OCI-LY3 (cell line): Measurements from ENCODE around the gene MAGEA8.

Experiments used
- H2AFZ ChIP-seq: fragments of 200-600, 300-600 bp; shearing (Covaris generic); 2 replicates; pipeline ENCODE4 v1.6.0; 2014; ENCODE audit warnings: antibody characterized with exemption, low read depth, low read length
- H3K27ac ChIP-seq: fragments of 200-600, 300-600 bp; sonication (generic); 2 replicates; pipeline ENCODE4 v1.5.1; 2014; ENCODE audit warnings: mild to moderate bottlenecking, low read length, moderate library complexity, mixed read lengths
- H3K27me3 ChIP-seq: fragments of 200-600, 300-600 bp; sonication (generic); 2 replicates; pipeline ENCODE4 v1.6.1; 2014; ENCODE audit warnings: low read depth, low read length, mixed read lengths
- H3K36me3 ChIP-seq: fragments of 200-600, 300-600 bp; sonication (generic); replicated peaks from 2 replicates; pipeline ENCODE3; 2014; ENCODE audit warnings: low read depth, low read length, mixed read lengths
- H3K4me1 ChIP-seq: fragments of 300-600, 200-600 bp; sonication (generic); 2 replicates; pipeline ENCODE4 v1.6.1; 2014; ENCODE audit warnings: low read length, mixed read lengths
- H3K4me2 ChIP-seq: fragments of 200-600, 300-600 bp; sonication (generic); 2 replicates; pipeline ENCODE4 v1.6.1; 2014; ENCODE audit warnings: low read length, mixed read lengths
- H3K4me3 ChIP-seq: fragments of 300-600, 200-600 bp; sonication (generic); 2 replicates; pipeline ENCODE4 v1.5.1; 2014; ENCODE audit warnings: antibody characterized with exemption, mild to moderate bottlenecking, low read length, moderate library complexity
- H3K79me2 ChIP-seq: fragments of 300-600, 200-600 bp; shearing (Covaris generic); 2 replicates; pipeline ENCODE4 v1.6.1; 2014; ENCODE audit warnings: mild to moderate bottlenecking, low read length, mixed read lengths
- H3K9ac ChIP-seq: fragments of 300-600, 200-600 bp; shearing (Covaris generic); 2 replicates; pipeline ENCODE4 v1.6.0; 2014; ENCODE audit warnings: mild to moderate bottlenecking, low read length, moderate library complexity
- H3K9me3 ChIP-seq: fragments of 200-600, 300-600 bp; shearing (Covaris generic); 2 replicates; pipeline ENCODE4 v1.6.1; 2014; ENCODE audit warnings: low read length, mixed read lengths; ENCODE audit not compliant: insufficient read depth
- H4K20me1 ChIP-seq: fragments of 200-600, 300-600 bp; sonication (generic); 2 replicates; pipeline ENCODE4 v1.6.1; 2016; ENCODE audit warnings: low read length, mixed read lengths; ENCODE audit not compliant: insufficient read depth
- EZH2phosphoT487 ChIP-seq: fragments of 200-600 bp; shearing (Covaris generic); IDR thresholded peaks from 2 replicates; pipeline ENCODE4 v1.6.1; 2018; ENCODE audit warnings: antibody characterized with exemption, mixed run types, low read depth
- TF ChIP-seq, protein P1 (sequence below): fragments of 200-600, 300-600 bp; sonication (generic); IDR thresholded peaks from 2 replicates; pipeline ENCODE4 v1.5.1; 2014; ENCODE audit warnings: antibody characterized with exemption, low read length, low read depth

The MAGEA8 gene

DNA sequence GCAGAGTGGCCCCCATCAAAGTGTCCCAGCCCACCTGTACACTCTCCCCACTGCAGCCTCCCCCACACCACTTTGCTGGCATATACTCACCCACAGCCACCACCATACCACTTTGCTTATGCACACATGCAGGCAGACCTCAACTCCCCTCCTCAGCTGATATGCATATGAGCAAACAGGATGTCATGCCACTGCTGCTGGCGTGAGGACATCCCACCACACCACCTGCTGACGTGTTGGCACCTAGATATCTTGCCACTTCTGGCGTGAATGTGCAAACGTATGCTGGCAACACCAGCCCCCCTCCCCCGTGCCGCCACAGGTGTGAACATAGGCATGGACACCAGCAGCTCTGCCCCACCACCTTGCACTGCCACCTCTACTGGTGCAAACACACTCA, 22.4 kb upstream of the MAGEA8 start:
- Histone ChIP-seq H3K4me2 (no peak overlapping the region), H3K27me3 (no peaks in the 10 kb centered on the region), H4K20me1 (no peaks in the 10 kb centered on the region), H3K9me3 (no peaks in the 10 kb centered on the region), H3K9ac (no peak overlapping the region), H3K27ac (no peak overlapping the region), H3K4me1 (no peaks in the 10 kb centered on the region), H3K4me3 (no peak overlapping the region), H2AFZ (no peak overlapping the region), H3K36me3 (no peaks in the 10 kb centered on the region), H3K79me2 (no peaks in the 10 kb centered on the region)
- TF ChIP-seq, protein P1, sequence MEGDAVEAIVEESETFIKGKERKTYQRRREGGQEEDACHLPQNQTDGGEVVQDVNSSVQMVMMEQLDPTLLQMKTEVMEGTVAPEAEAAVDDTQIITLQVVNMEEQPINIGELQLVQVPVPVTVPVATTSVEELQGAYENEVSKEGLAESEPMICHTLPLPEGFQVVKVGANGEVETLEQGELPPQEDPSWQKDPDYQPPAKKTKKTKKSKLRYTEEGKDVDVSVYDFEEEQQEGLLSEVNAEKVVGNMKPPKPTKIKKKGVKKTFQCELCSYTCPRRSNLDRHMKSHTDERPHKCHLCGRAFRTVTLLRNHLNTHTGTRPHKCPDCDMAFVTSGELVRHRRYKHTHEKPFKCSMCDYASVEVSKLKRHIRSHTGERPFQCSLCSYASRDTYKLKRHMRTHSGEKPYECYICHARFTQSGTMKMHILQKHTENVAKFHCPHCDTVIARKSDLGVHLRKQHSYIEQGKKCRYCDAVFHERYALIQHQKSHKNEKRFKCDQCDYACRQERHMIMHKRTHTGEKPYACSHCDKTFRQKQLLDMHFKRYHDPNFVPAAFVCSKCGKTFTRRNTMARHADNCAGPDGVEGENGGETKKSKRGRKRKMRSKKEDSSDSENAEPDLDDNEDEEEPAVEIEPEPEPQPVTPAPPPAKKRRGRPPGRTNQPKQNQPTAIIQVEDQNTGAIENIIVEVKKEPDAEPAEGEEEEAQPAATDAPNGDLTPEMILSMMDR, result no peak
- no peak for TF ChIP-seq EZH2phosphoT487

- H3K9ac ChIP-seq, result no peak overlapping the region
- H3K36me3 ChIP-seq, result no peaks in the 10 kb centered on the region
- H2AFZ ChIP-seq, result no peak overlapping the region
- no peaks in the 10 kb centered on the region for H4K20me1 ChIP-seq
- no peak for TF ChIP-seq EZH2phosphoT487
- TF ChIP-seq, protein P1, result no peak
- no peaks in the 10 kb centered on the region for H3K9me3 ChIP-seq
- H3K79me2 ChIP-seq, result no peaks in the 10 kb centered on the region
- H3K27ac ChIP-seq, result no peak overlapping the region
- H3K4me3 ChIP-seq, result no peak overlapping the region
- no peaks in the 10 kb centered on the region for H3K27me3 ChIP-seq
- H3K4me1 ChIP-seq, result no peaks in the 10 kb centered on the region
- no peak overlapping the region for H3K4me2 ChIP-seq
Observed at GRCh38 chrX:149860445-149860844, 20.5 kb upstream of the MAGEA8 start.

DNA sequence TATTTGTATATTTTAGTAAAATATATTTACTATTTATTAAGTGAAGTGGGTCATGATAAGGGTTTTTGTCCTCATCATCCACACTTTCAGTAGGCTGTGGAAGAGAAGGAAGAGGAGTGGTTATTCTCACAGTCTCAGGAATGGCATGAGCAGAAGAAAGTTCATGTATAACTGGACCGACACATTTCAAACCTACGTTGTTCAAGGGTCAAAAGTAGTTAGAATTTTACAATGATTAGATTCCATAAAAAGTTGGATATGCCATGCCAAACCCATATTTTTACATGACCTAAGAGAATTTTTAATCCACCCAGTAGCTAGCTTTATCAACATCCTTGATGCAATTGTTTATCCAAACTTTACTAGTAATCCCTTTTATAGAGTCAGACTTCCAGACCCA, 15.6 kb upstream of the MAGEA8 start:
- Histone ChIP-seq H3K27ac (no peak overlapping the region), H4K20me1 (no peaks in the 10 kb centered on the region), H3K79me2 (no peaks in the 10 kb centered on the region), H3K36me3 (no peaks in the 10 kb centered on the region), H3K9ac (no peak overlapping the region), H2AFZ (no peak overlapping the region), H3K4me2 (no peak overlapping the region), H3K9me3 (no peaks in the 10 kb centered on the region), H3K27me3 (no peaks in the 10 kb centered on the region), H3K4me3 (no peak overlapping the region), H3K4me1 (no peaks in the 10 kb centered on the region)
- TF ChIP-seq EZH2phosphoT487, result no peak
- TF ChIP-seq, protein P1, result no peak

GRCh38 chrX:149867488-149867887, 13.5 kb upstream of the MAGEA8 start:
- Histone ChIP-seq H3K9me3 (no peaks in the 10 kb centered on the region), H3K27ac (no peak overlapping the region), H3K4me3 (no peak overlapping the region), H3K36me3 (no peaks in the 10 kb centered on the region), H3K4me2 (no peak overlapping the region), H3K79me2 (no peaks in the 10 kb centered on the region), H3K4me1 (peaks cover 3% of the 10 kb centered on the region), H4K20me1 (no peaks in the 10 kb centered on the region), H3K9ac (no peak overlapping the region), H3K27me3 (no peaks in the 10 kb centered on the region), H2AFZ (no peak overlapping the region)
- no peak for TF ChIP-seq EZH2phosphoT487
- TF ChIP-seq, protein P1, result no peak
